T1000 (cell line): ENCODE results near the gene CFAP70.
"Not testable (repeated sequence)": the region's sequence is repeated elsewhere in the genome, so short reads cannot be mapped to it uniquely, and the experiment has no call there.

Experiments
- DNase-seq: peaks from one replicate; lab custom pipeline; 2025; ENCODE audit warnings: mixed read lengths; lab: John Stamatoyannopoulos, UW

CFAP70 gene

GRCh38 chr10:73339436-73339835 lies 19.2 kb downstream of the CFAP70 start:
- no peak for DNase-seq

GRCh38 chr10:73338801-73339368 lies 19.8 kb downstream of the CFAP70 start:
- no peak for DNase-seq

- DNase-seq, result no peak
These were observed 25.5 kb downstream of the CFAP70 start for GRCh38 chr10:73333202-73333601.

GRCh38 chr10:73332379-73332778 lies 26.3 kb downstream of the CFAP70 start:
- DNase-seq, result no peak

- not testable (repeated sequence) for DNase-seq
These were observed 30.1 kb downstream of the CFAP70 start for GRCh38 chr10:73328523-73328922.

GRCh38 chr10:73325290-73325689 lies 33.4 kb downstream of the CFAP70 start:
- DNase-seq, result not testable (repeated sequence)

GRCh38 chr10:73323582-73323981 lies 35.1 kb downstream of the CFAP70 start:
- not testable (repeated sequence) for DNase-seq

GRCh38 chr10:73310475-73310874 lies 48.2 kb downstream of the CFAP70 start:
- no peak for DNase-seq

- DNase-seq, result no peak
These were observed 51.4 kb downstream of the CFAP70 start for GRCh38 chr10:73307203-73307800.

- DNase-seq, result no peak
These were observed 52.4 kb downstream of the CFAP70 start for GRCh38 chr10:73306171-73306708.

- no peak for DNase-seq
These were observed 61.7 kb downstream of the CFAP70 start for GRCh38 chr10:73296946-73297345.

GRCh38 chr10:73293461-73293860 lies 65.2 kb downstream of the CFAP70 start:
- DNase-seq, result no peak

GRCh38 chr10:73289958-73290357 lies 68.7 kb downstream of the CFAP70 start:
- DNase-seq, result no peak

- no peak for DNase-seq
These were observed 71.2 kb downstream of the CFAP70 start for GRCh38 chr10:73287441-73287840.

- no peak for DNase-seq
These were observed 77.6 kb downstream of the CFAP70 start for GRCh38 chr10:73281097-73281496.

- DNase-seq, result no peak
These were observed 94.2 kb downstream of the CFAP70 start for GRCh38 chr10:73264423-73264822.

GRCh38 chr10:73263693-73264347 lies 94.8 kb downstream of the CFAP70 start:
- DNase-seq, result no peak

GRCh38 chr10:73262880-73263555 lies 95.6 kb downstream of the CFAP70 start:
- no peak for DNase-seq

GRCh38 chr10:73262105-73262730 lies 96.4 kb downstream of the CFAP70 start:
- DNase-seq, result peak; percentile 49

GRCh38 chr10:73261362-73261995 lies 97.2 kb downstream of the CFAP70 start:
- DNase-seq, result no peak

- DNase-seq, result not testable (repeated sequence)
These were observed 100.1 kb downstream of the CFAP70 start for GRCh38 chr10:73258612-73259011.

- DNase-seq, result no peak
These were observed 105.5 kb downstream of the CFAP70 start for GRCh38 chr10:73253225-73253555.
